Stimulated activated CD4-positive, alpha-beta T cell treated with anti-CD3 and anti-CD28 coated beads, TNF-alpha, amount 100 ng/mL, for 48 hours (primary cell): Measurements from ENCODE around the gene UBE2L6.

ENCODE experiments used
- DNase-seq, 3 donors: peaks; one replicate each; pipeline ENCODE4 v3.0.0-alpha.2; 2020; ENCODE audit warnings: low read depth in 3 of 3

UBE2L6 gene

DNA sequence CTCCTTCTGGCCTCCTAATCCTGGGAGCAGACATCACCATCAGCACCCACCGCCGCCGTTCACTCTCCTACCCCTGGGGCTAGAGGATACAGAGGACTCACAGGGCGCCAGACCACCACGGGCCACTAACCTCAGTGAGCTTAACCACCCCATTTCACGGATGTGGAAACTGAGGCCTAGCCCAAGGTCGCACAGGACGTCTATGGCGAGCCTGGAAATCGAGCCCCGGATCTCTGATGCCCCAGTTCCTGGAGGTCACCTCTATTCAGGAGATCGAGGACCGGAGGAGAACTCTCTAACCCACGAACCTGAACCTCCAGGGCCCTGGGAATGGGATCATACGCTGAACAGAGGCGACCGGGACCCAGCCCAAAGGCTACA lies 37.3 kb downstream of the UBE2L6 start:
- no peak for DNase-seq

DNA sequence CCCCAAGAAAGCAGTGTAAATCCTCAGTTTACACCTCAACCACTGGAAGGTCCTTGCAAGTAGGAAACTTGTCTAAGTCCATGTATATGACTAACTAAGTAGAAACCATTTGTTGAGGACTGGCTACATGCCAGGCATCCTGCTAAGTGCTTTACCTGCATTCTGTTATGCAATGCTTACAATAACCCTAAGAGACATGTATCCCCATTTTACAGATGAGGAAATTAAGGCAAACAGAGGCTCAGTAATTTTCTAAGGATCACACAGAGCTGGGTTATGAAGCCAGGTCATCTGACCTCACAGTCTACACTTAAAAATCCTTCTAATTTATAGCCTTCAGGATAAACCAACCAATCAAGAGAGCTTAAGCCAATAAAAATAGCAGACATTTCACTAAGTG lies 38.5 kb downstream of the UBE2L6 start:
- no peak for DNase-seq

DNA sequence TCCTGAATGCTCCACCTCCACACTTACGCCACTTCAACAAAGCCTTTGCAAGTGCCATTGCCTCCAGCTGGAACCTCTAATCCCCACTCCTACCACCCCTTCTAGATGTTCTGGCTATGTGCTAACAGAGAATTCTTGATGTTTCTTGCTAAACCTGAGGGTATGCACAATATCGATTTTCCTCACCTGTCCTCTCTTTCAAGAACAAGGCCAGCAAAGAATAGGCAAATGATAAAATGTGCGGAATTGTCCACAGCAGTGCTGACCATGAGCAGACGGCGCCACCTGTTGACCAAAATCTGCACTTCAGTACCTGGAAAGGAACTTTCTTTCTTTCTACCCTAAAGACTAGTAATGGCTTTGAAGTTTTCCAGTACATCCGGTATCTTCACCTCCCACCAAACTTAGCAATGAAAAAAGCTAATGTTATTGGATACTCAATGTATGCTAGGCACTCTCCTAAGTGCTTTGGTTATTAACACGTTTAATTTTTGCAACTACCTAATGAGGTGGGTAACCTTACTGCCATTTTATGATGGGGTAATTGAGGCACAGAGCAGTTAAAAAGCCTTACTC lies 40.3 kb downstream of the UBE2L6 start:
- DNase-seq: peak in 2 of 3 donors; percentile 62 to 65

DNA sequence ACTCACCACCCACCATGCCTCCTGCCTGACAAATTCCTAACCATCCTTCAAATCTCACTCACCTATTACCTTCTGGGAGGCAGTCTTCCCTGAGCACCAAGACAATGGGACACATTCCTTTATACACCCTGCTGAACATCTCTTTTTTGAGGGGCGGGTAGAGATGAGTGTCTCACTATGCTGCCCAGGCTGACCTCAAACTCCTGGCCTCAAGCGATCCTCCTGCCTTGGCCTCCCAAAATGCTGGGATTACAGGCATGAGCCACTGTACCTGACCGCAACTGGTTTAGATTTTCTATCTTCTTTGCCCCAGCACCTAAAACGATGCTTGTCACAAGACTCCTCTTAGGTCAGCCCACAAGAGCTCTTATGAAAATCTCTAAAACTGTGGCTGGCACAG lies 44.1 kb downstream of the UBE2L6 start:
- no peak for DNase-seq

DNA sequence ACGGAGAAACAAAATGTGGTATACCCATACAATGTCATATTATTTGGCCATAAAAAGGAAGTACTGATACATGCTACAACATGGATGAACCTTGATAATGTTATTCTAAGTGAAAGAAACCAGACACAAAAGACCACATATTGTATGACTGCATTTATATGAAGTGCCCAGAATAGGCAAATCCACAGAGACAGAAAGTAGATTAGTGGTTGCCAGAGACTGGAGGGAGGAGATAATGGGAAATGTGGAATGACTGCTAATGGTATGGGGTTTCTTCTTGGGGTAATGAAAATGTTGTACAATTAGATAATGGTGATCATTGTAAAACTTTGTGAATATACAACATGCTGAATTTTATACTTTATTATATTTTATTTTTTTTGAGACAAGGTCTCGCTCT lies 46.4 kb downstream of the UBE2L6 start:
- no peak for DNase-seq

DNA sequence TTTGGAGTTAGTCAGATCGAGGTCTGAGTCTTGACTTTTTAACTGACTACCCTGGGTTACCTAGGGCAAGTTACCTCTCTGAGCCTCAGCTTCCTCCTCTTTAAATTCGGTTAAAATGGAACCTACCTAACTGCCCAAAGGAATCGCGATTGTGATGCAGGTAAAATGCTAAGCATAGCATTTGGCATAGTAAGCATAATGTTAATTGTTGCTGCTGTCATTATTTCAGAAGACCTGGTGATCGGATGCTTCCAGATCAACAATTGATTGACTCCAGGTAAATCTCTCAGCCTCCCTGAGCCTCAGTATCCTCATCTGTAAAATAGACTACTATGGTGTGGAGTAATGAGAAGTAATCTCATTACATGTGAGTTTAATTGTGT lies 51.4 kb downstream of the UBE2L6 start:
- no peak for DNase-seq

DNA sequence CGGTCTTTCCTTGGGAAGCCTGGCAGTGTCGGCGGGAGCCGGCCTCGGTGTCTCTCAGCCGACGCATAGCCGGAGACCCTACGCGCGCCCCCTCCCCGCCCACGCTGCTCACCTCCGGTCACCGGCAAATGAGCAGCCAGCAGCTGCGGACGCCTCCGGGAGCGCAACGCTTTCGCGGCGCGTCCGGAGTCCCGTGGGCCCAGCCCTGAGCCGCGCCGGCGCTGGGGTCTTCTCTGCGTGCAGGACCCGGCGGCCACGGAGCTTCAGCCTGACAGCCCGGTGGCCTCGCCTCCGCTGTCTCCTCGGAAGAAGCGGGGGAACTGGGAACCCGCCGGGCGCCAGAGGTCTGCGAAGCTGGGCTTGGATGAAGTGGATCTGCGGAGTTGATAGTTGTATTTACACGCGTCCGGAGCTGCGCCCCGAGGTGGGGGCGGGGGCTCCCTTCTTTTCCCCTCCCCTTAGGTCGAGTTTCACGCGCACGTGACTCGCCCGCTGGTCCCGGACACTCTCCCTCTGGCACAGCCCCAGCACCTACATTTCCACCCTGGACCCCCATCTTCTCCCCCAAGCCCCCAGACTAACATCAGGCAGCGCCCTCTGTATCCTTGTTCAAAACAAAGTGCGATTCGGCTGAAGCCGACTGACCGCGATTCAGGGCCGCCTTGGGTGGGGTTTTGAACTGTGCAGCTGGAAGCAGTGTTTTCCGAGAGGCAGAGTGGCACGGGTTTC lies 52.0 kb downstream of the UBE2L6 start, which contains the start of gene SLC43A1:
TSS of gene SLC43A1 (minus strand) at position 371 of the 729 bp plus-strand sequence. CDS start 1,591 bp downstream, outside the sequence.
- DNase-seq: peak in 1 of 3 donors; percentile 25

DNA sequence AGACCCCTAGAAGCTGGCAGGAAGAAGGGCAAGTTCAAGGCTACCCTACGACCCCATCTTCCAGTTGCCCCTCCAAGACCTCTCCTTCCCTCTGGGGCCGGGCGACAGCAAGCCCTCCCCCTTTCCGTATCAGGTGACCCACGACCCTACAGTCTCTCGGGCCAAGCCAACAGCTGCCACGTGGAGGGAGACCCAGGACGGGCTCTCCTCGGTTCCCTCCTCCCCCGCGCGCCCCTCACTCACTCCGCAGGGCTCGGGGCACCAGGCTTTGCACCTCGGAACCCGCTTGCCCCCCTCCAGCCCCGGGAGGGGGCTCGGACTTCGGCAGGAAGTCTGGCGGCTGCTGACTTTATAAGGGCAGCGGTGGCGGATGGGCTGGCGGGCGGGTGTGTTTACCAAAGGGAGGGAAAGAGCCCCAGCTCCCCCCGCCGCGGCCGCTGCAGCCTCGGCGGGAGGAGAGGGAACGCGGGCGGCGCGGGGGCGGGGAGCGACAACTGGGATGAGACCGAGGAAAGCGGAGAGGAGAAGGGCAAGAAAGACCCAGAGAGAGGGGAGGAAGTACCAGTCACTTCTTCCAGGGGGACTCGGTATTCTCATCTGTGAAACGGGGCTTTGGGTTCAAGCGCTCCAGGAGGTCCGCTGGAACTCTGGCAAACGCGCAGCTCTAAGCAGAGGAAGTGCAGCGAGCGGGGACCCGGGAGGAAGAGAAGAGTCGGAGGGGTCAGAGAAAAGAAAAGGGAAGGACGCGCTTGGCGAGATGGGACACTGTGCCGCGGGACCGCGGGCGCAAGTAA lies 52.7 kb downstream of the UBE2L6 start:
- DNase-seq: peak in 1 of 3 donors; percentile 49

DNA sequence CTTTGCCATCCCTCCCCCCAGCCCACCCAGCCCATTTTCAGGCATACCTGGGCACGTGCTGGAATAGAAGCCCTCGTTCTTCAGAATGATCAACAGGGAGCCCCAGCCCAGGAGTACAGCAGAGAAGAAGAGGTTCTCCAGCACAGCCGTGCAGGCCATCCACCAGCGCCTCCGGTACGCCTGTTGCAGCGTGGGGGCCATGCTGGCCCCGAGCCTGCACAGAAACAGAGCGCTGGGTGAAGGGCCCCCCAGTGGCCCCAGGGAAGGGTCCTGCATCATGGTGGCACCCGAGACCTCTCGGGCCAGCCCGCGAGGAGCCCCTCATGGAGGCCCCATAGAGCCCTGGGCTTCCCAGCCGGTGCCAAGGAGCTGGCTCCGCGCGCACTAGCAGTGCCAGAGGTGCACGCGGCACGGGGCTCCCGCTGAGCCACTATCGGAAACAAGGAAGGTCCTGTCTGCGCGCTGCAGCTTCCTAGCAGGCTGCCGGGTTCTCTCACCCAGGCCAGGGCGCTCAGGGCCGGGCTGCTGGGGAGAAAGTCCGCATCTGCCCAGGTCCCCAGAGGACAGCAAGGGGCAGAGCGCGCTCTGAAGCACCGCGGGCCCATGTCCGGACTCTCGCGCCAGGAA lies 53.4 kb downstream of the UBE2L6 start:
- no peak for DNase-seq

DNA sequence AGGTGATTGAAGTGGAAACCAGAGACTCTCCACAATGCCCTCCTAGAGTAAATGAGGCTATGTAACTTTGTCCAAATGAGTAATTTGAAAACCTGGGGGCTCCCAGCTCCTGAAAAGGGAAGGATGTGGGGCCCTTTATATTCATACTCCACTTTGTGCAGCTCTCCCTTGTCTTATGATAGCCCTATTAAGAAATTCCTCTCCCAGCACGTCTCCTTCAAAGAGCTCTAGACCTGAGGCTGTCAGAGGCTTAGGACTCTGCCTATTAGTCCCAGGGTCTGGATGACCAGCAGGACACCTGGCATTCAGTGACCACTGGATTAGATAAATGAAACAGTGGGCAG lies 54.0 kb downstream of the UBE2L6 start:
- DNase-seq: no peak

DNA sequence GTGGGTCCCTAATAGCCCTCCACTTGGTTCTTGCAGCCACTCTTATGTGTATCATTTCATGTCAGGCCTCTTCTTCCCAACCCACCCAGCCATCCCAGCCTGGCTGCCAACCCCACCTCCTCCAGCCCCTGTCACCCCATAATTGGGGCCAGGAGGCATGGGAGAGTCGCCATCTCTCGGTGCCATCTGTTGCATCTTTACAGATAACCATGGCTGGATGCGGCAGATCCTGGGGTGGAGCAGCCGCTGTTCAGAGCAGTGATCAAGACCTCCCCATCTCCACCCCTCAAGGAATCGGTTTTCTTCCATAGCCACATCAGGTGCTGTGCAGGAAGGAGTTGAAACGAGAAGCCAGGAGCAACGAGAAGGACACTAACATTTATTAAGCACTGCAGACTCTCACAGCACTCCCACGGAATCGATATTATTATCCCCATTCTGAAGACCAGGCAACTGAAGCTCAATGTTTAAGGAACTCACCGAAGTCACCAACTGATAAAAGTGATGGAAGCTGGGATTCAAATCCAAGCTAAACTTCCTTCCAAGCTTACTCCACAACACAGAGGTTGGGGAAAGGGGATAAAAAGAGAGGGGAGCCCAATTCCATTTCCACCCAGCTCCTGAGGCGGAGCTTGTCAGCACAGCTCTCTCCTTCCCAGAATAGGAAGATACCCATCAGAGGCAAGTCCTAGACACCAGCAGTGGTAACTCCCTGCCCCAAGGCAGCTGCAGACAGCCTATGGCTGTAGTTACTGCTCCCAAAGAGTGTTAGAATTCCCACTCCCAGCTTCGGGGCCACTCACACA lies 54.6 kb downstream of the UBE2L6 start:
- DNase-seq: no peak

DNA sequence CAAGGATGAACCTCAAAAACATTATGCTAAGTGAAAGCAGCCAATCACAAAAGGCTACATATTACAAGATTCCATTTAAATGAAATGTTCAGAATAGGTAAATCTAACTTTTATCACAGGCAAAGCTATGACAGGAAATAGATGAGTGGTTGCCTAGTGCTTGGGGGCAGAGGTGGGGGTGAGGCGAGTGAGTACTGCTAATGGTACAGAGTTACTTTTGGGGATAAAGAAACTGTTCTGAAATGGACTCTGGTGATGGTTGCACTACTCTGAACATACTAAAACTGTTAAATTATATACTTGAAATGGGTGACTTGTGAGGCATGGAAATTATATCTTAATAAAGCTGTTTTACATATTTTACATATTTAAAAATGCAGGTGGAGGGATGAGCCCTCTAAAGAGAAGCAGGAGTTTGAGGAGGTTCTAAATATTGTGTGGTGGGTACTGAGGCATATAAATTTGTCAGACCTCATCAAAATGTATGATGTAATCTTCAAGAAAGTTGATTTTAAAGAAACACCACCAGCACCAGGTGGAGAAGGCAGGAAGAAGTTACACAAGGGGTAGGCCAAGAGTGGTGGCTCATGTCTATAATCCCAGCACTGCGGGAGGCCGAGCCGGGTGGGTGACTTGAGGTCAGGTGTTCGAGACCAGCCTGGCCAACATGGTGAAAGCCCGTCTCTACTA lies 55.6 kb downstream of the UBE2L6 start:
- no peak for DNase-seq

DNA sequence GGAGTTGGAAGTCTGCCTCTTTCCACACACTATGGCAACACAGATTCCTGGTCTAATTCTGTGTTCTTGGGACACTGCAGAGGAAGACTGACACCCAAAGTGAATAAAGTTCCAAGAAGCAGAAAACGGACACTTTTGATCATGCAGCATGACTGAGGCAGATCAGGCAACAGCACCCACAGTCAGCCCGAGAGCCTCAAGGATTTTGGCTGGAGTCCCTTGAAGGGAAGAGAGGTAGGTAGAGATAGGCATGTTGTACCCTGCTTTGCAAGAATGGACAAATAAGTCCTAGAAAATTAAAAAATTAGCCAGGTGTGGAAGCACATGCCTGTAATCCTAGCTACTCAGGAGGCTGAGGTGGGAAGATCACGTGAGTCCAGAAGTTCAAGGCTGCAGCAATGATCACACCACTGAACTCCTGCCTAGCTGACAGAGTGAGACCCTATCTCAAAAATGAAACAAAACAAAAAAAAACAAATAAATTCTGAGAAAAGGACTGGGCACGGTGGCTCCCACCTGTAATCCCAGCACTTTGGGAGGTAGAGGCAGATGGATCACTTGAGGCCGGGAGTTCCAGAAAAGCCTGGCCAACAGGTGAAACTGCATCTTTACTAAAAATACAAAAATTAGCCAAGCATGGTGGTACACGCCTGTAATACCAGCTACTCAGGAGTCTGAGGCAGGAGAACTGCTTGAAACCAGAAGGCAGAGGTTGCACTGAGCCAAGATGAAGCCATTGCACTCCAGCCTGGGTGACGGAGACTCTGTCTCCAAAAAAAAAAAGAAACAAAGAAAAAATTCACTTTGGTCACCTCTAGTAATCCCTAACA lies 58.9 kb downstream of the UBE2L6 start:
- no peak for DNase-seq

DNA sequence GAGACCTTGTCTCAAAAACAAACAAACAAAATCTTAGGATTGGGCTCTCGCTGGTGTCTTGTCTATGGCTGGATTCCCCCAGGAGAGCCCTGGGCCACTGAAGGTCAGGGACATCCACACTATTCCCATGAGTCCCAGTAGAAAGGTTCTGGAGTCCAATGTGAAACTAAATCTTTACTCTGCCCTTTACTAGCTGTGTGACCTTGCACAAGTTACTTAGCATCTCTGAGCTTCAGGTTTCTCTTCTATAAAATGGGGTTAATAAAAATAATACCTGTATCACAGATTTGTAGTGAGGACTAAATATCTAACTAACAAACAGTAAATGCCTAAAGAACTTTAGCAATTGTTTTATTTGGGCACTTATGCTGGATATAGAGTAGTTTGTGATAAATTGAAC lies 61.0 kb downstream of the UBE2L6 start:
- no peak for DNase-seq

DNA sequence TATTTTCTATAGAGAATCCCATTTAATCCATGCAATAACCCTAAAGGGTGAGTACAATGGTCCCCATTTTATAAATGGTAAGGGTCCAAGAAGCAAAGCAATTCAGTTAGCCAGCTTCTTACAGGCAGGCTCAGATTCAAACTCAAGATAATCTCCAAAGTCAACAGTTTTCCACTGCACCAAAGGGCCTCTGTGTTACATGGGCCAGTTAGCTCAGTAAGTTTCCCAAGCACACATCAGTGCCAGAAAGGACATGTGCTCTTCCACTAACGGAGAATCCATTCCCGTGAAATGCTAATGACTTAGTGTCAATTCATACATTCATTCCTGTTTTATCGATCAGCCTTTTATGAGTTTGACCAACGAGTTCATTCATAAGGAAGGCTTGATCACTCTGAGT lies 63.0 kb downstream of the UBE2L6 start:
- DNase-seq: no peak

DNA sequence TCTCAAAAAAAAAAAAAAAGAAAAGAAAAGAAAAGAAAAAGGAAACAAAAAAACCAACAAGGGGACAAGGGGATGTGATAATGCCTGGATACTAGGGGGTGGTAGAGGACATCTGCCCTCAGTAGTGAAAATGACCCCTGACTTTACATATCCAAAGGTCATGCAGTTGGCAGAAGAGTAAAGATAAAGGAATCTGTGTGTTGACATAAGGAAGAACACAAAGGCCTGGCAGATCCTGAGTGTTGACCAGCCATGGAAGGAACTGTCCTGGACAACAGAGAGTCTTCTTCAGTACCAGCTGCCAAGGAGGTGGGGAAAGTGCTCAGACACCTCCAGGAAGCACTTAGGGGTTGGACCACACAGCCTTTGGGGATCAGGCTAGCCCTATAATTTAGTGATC lies 64.6 kb downstream of the UBE2L6 start:
- DNase-seq: no peak

DNA sequence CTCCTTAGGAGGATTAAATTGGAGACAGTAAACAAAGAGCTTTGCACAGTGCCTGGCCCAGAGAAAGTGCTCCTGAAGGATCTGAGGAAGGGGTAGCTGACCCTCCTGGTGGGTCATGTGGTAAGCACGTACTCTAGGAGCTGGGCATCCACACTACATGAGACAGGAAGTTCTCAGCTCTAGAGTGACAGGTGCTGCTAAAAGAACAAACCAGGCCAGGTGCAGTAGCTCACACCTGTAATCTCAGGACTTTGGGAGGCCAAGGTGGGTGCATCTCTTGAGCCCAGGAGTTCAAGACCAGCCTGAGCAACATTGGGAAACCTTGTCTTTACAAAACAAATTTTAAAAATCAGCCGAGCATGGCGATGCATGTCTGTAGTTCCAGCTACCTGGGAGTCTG lies 65.1 kb downstream of the UBE2L6 start:
- no peak for DNase-seq

DNA sequence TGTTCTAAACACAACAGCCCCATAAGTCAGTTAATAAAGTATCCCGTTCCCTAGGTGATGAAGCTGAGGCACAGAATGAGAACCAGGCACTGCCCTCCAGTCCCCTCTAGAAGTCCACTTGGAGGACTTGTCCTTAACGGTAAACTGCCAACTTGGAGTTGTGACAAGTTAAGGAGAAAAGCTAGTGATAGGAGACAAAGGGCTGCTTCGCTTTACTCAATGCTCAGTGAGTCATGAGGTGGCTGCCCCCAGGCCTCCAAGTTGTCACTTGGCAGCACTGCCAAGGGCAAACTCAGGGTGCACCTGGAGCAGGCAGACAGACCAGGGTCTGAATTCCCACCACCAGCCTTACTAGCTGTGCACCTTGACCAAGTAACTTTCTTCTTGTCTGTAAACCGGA lies 65.5 kb downstream of the UBE2L6 start:
- no peak for DNase-seq
